Measurements from ENCODE around the gene TRAFD1.

- TF ChIP-seq PATZ1 (CRISPR knock-in tag; IDR thresholded peaks at IDR 0.05; ENCODE audit: borderline replicate concordance) (no peak), CREB5 (CRISPR knock-in tag; IDR thresholded peaks at IDR 0.05; ENCODE audit: low read depth) (no peak), TOX (CRISPR knock-in tag; IDR thresholded peaks at IDR 0.05; ENCODE audit: borderline replicate concordance) (no peak), TCF4 (CRISPR knock-in tag; IDR thresholded peaks at IDR 0.05; ENCODE audit: borderline replicate concordance) (no peak), ZNF8 (CRISPR knock-in tag; IDR thresholded peaks at IDR 0.05) (no peak), ZFP3 (CRISPR knock-in tag; IDR thresholded peaks at IDR 0.05) (no peak), ZNF70 (CRISPR knock-in tag; IDR thresholded peaks at IDR 0.05) (no peak), CSDC2 (CRISPR knock-in tag; IDR thresholded peaks at IDR 0.05) (no peak), CSRNP3 (CRISPR knock-in tag; IDR thresholded peaks at IDR 0.05) (no peak), ESRRG (CRISPR knock-in tag; IDR thresholded peaks at IDR 0.05) (no peak)
These were observed 55.1 kb downstream of the TRAFD1 start for GRCh38 chr12:112180422-112180821.
